CD4-positive, alpha-beta T cell treated with Interleukin-17A for 1 hour (primary cell): ENCODE results near the gene ATP8B3.
"Not testable (repeated sequence)": the region's sequence is repeated elsewhere in the genome, so short reads cannot be mapped to it uniquely, and the experiment has no call there.

Experiments used
- DNase-seq: peaks from one replicate; pipeline ENCODE4 v3.0.0-alpha.2; 2020

ATP8B3 gene

GRCh38 chr19:1815605-1816529, 3.8 kb upstream of the ATP8B3 start:
- DNase-seq: no peak

GRCh38 chr19:1814833-1815604, 2.9 kb upstream of the ATP8B3 start:
- no peak for DNase-seq

DNA sequence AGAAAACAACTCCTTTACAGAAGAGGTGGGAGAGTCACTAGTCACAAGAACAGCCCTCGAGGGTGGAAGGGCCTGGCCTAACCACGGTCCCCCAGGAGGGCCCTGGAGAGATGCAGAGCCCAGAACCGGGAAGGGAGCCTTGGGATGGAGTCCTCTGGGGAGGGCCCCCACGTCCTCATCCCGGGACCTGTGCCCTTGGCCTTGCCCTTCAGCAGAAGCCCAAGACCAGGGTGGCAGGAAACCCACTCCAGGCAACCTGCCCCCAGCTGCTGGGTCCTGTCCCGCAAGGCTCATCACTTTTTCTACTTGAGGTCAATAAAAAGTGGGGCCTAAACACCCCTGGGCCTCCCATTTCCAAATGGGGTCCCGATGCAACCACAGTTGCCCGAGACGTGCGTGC, 2.3 kb upstream of the ATP8B3 start:
- DNase-seq: no peak

DNA sequence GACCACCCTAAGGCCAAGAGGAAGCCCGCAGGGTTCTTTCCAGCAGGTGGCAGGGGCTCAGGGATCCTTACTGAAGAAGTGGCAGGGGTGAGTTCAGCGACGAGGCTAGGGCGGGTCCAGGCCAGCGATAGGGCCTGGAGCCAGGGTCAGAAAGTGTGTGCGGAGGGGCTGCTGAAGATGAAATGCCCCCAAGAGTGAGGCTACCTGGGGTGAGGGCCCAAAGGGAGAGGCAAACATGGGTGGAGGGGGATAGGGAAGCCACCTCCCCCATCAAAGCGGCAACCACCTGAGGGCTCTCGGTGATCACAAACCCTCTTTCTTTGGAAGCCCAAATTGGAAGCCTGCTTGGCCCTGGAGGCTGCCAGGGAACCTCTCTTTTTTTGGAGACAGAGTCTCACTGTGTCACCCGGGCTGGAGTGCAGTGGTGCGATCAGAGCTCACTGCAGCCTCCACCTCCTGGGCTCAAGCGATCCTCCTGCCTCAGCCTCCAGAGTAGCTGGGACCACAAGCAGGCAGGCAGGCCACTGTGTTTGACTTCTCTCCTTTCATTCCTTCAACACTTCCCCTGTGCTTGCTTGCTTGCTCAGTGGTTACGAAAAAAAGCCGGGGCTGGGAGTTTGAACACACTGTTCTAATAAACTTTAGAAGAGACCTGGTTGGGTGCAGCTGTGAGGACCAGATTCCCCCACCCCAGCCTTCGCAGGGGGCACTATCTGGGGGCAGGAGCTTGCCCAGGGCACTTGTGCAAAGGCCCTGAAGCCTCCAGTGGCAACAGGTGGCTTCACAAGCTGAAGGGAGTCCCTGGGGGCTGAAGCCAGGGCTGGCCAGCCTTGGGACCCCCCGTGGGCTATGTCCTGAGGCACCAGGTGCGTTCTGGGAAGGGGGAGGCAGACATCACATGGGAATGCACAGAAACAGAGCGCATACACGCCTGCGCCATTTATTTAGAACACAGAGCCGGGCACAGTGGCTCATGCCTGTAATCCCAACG, 1.4 kb upstream of the ATP8B3 start:
- no peak for DNase-seq

DNA sequence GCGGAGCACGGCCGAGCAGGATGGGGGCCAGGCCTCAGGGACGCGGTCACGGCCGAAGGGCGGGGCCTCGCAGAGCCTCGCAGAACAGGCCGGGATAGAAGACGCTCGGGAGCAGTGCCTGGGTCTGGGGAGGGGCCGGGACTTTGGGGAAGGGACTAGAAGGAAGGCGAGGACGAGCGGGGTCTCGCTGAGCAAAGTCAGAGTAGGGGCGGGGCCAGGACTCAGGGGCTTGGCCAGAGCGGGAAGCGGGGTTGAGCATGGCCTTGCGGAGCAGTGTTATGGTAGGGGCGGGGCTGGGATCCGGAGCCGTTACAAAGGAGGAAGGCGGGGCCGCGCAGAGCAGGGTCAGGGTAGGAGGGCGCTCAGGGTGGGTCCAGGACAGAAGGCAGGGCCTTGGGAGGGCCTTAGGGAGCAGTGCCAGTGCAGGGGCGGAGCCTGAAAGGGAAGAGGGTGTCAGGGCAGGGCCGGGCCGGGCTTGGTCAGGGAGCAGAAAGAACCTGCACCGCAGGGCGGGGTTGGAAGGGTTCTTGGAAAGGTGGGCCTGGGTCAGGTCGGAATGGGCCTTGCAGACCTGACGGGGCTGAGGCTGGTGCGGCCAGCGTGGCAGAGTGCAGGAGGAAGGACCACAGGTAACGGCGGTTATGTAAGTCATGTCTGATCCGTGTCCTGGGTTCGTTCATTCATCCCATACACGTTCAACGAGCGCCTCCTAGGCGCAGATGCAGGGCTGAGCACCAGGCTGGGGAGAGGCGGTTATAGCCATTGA, 533 bp upstream of the ATP8B3 start:
- DNase-seq: peak; percentile 93

DNA sequence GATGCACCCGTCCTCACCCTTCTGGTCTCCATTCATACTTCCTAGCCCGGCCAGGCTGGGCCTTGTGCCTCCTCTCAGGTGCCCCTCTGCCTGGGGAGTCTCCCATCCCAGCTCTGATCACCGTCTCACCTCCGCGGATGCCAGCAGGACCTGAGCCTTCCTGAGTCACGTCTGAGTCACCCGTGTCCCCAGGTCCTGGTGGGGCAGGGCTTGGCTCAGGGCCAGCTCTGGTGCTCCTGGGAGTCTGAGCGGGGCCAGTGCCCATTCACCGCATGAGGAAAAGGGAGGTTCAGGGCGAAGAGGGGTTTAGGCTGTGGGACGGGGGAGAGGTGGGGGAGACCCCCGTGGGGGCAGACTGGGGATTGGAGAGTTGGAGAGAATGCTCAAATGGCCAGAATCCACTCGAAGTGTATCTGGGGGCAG, 593 bp downstream of the ATP8B3 start:
- DNase-seq: peak; percentile 18

GRCh38 chr19:1810439-1811160, 1.5 kb downstream of the ATP8B3 start:
- DNase-seq: no peak

GRCh38 chr19:1809678-1810077, 2.4 kb downstream of the ATP8B3 start:
- no peak for DNase-seq

GRCh38 chr19:1808395-1808731, 3.7 kb downstream of the ATP8B3 start:
- DNase-seq: no peak

DNA sequence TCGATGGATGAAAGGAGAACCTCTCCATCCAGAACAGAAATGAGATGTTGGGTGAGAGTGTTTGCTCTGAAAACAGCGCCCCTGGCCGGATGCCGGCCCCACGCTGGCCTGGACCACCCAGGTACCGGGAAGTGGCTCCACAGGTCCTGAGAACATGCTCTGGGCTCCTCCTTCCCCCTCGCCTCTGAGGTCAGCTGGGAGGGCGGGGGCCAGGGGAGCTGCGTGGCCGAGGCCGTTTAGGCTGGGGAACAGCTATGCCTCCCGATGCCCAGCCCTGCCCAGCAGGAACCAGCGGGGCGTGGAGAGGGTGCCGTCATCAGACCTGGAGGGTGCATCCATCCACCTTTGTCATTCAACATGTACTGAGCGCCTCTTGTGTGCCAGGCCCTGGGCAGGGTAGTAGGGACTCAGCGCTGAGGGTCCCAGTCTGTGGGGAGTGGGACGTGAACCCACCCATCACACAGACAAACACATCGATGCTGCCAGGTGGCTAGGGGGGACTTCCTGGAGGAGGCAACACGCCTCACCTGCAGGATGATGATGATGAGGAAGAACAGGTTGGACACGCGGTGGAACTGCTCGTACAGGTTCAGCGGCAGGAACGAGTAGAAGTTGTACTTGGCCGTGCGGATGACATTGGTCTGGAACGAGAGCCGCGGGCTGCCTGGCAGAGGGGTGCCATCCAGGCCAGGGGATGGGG, 4.2 kb downstream of the ATP8B3 start:
- DNase-seq: no peak

- no peak for DNase-seq
These were observed 4.9 kb downstream of the ATP8B3 start for GRCh38 chr19:1807030-1807694.

GRCh38 chr19:1806184-1807029, 5.7 kb downstream of the ATP8B3 start:
- DNase-seq: no peak

GRCh38 chr19:1805401-1806183, 6.5 kb downstream of the ATP8B3 start:
- no peak for DNase-seq

- DNase-seq: no peak
These were observed 7.2 kb downstream of the ATP8B3 start for GRCh38 chr19:1804858-1805257.

GRCh38 chr19:1799695-1800342, 12.3 kb downstream of the ATP8B3 start:
- no peak for DNase-seq

- DNase-seq: not testable (repeated sequence)
These were observed 14.8 kb downstream of the ATP8B3 start for GRCh38 chr19:1797313-1797712.

GRCh38 chr19:1796395-1797142, 15.5 kb downstream of the ATP8B3 start:
- no peak for DNase-seq
